H9 (cell line): ENCODE data around the gene SPINK1. TPM values are rescaled to one million over a fixed set of nuclear protein-coding genes. Genes with fewer than 3 reads are reported as not detected.
"Not testable (repeated sequence)": the region's sequence is repeated elsewhere in the genome, so short reads cannot be mapped to it uniquely, and the experiment has no call there.

Source experiments
- DNase-seq: peaks from one replicate; pipeline ENCODE4 v3.0.0-alpha.2; 2017
- H2AFZ ChIP-seq: one replicate; pipeline ENCODE4 v1.6.1; 2013; ENCODE audit warnings: mild to moderate bottlenecking, low read length, control low read depth, moderate library complexity
- H2AK5ac ChIP-seq: 2 replicates; pipeline ENCODE4 v1.6.1; 2013; ENCODE audit warnings: low read length, control low read depth, mixed read lengths; ENCODE audit not compliant: insufficient read length
- H2BK120ac ChIP-seq: one replicate; pipeline ENCODE4 v1.6.1; 2013; ENCODE audit warnings: low read depth, mild to moderate bottlenecking, low read length, control low read depth, inconsistent platforms; ENCODE audit not compliant: poor library complexity, severe bottlenecking
- H2BK12ac ChIP-seq: 2 replicates; pipeline ENCODE4 v1.6.1; 2013; ENCODE audit warnings: low read length, control low read depth, mixed read lengths, low read depth; ENCODE audit not compliant: insufficient read length
- H2BK15ac ChIP-seq: 2 replicates; pipeline ENCODE4 v1.6.1; 2013; ENCODE audit warnings: low read depth, low read length, control low read depth
- H2BK20ac ChIP-seq: one replicate; pipeline ENCODE4 v1.6.1; 2013; ENCODE audit warnings: low read depth, mild to moderate bottlenecking, low read length, control low read depth, inconsistent platforms; ENCODE audit not compliant: poor library complexity, severe bottlenecking
- H2BK5ac ChIP-seq: 2 replicates; pipeline ENCODE4 v1.6.1; 2013; ENCODE audit warnings: low read length, control low read depth, mixed read lengths; ENCODE audit not compliant: insufficient read length
- H3K14ac ChIP-seq: 2 replicates; pipeline ENCODE4 v1.6.1; 2013; ENCODE audit warnings: low read length, control low read depth; ENCODE audit not compliant: insufficient read depth
- H3K18ac ChIP-seq: 2 replicates; pipeline ENCODE4 v1.6.1; 2013; ENCODE audit warnings: low read depth, mild to moderate bottlenecking, mixed read lengths, low read length, control low read depth; ENCODE audit not compliant: insufficient read length
- H3K23ac ChIP-seq: 2 replicates; pipeline ENCODE4 v1.6.1; 2013; ENCODE audit warnings: low read length, control low read depth, mixed read lengths, low read depth; ENCODE audit not compliant: insufficient read length
- H3K23me2 ChIP-seq: 2 replicates; pipeline ENCODE4 v1.6.1; 2013; ENCODE audit warnings: low read depth, mild to moderate bottlenecking, mixed read lengths, low read length, control low read depth; ENCODE audit not compliant: insufficient read length, poor library complexity, severe bottlenecking
- H3K27ac ChIP-seq: 2 replicates; pipeline ENCODE4 v1.5.1; 2013; ENCODE audit warnings: low read length, control low read depth, mixed read lengths, low read depth; ENCODE audit not compliant: insufficient read length
- H3K27me3 ChIP-seq: 2 replicates; pipeline ENCODE4 v1.6.1; 2013; ENCODE audit warnings: low read length, control low read depth, inconsistent platforms; ENCODE audit not compliant: insufficient read depth
- H3K4ac ChIP-seq: 2 replicates; pipeline ENCODE4 v1.6.1; 2013; ENCODE audit warnings: low read depth, mild to moderate bottlenecking, control low read depth, inconsistent platforms, low read length, moderate library complexity
- H3K4me1 ChIP-seq: 2 replicates; pipeline ENCODE4 v1.6.1; 2013; ENCODE audit warnings: low read length, control low read depth, inconsistent platforms; ENCODE audit not compliant: insufficient read depth
- H3K4me2 ChIP-seq: 2 replicates; pipeline ENCODE4 v1.6.1; 2013; ENCODE audit warnings: low read length, control low read depth, mixed read lengths; ENCODE audit not compliant: insufficient read length, insufficient read depth
- H3K56ac ChIP-seq: 2 replicates; pipeline ENCODE4 v1.6.1; 2013; ENCODE audit warnings: low read depth, mild to moderate bottlenecking, mixed read lengths, low read length, control low read depth; ENCODE audit not compliant: insufficient read length
- H3K79me1 ChIP-seq: 2 replicates; pipeline ENCODE4 v1.6.1; 2013; ENCODE audit warnings: low read depth, mild to moderate bottlenecking, moderate library complexity, low read length, control low read depth, inconsistent platforms; ENCODE audit not compliant: insufficient read depth, poor library complexity, severe bottlenecking
- H3K79me2 ChIP-seq: 2 replicates; pipeline ENCODE4 v1.6.1; 2013; ENCODE audit warnings: low read length, control low read depth, inconsistent platforms; ENCODE audit not compliant: insufficient read depth
- H3K9ac ChIP-seq: 2 replicates; pipeline ENCODE4 v1.6.1; 2013; ENCODE audit warnings: low read length, control low read depth, mixed read lengths; ENCODE audit not compliant: insufficient read length; ENCODE audit errors: extremely low read depth
- H3K9me3 ChIP-seq: one replicate; pipeline ENCODE4 v1.6.1; 2013; ENCODE audit warnings: low read depth, low read length, inconsistent platforms; ENCODE audit not compliant: control insufficient read depth
- H3T11ph ChIP-seq: one replicate; pipeline ENCODE4 v1.6.1; 2013; ENCODE audit warnings: mild to moderate bottlenecking, low read length, control low read depth, inconsistent platforms
- H4K20me1 ChIP-seq: one replicate; pipeline ENCODE4 v1.6.1; 2013; ENCODE audit not compliant: control insufficient read depth, insufficient read length, insufficient read depth
- H4K5ac ChIP-seq: 2 replicates; pipeline ENCODE4 v1.6.1; 2013; ENCODE audit warnings: low read depth, mild to moderate bottlenecking, mixed read lengths, low read length, control low read depth; ENCODE audit not compliant: insufficient read length
- H4K8ac ChIP-seq: replicated peaks from 2 replicates; pipeline ENCODE4 v1.6.1; 2013; ENCODE audit warnings: low read length, control low read depth, mixed read lengths, low read depth; ENCODE audit not compliant: insufficient read length
- H4K91ac ChIP-seq: 2 replicates; pipeline ENCODE4 v1.6.1; 2013; ENCODE audit warnings: low read depth, mild to moderate bottlenecking, moderate library complexity, mixed read lengths, low read length, control low read depth; ENCODE audit not compliant: insufficient read length
- H3K27ac Mint-ChIP-seq, 3 experiments: 2 replicates in 2 of 3; 3 replicates in 1 of 3; pipeline ENCODE4 v1.8.0; 2020 to 2021; ENCODE audit warnings: mixed read lengths in 3 of 3, mild to moderate bottlenecking in 1 of 3, moderate library complexity in 1 of 3
- H3K27me3 Mint-ChIP-seq: 2 replicates; pipeline ENCODE4 v1.8.0; 2021; ENCODE audit warnings: low read depth, mild to moderate bottlenecking, moderate library complexity, mixed read lengths
- H3K36me3 Mint-ChIP-seq, 3 experiments: 2 replicates in 2 of 3; 3 replicates in 1 of 3; pipeline ENCODE4 v1.8.0; 2020 to 2021; ENCODE audit warnings: low read depth in 3 of 3, mixed read lengths in 3 of 3; ENCODE audit not compliant: insufficient read depth in 1 of 3
- H3K4me1 Mint-ChIP-seq, 2 experiments: 2 replicates each; pipeline ENCODE4 v1.8.0; 2020; ENCODE audit warnings: mixed read lengths in 2 of 2
- H3K4me3 Mint-ChIP-seq, 2 experiments: 2 replicates in 1 of 2; 3 replicates in 1 of 2; pipeline ENCODE4 v1.8.0; 2020 to 2021; ENCODE audit warnings: mild to moderate bottlenecking in 2 of 2, mixed read lengths in 2 of 2, moderate library complexity in 1 of 2
- H3K9me3 Mint-ChIP-seq, 2 experiments: 2 replicates in 1 of 2; 3 replicates in 1 of 2; pipeline ENCODE4 v1.8.0; 2020; ENCODE audit warnings: mild to moderate bottlenecking in 2 of 2, mixed read lengths in 2 of 2, moderate library complexity in 1 of 2
- WGBS: extraction: QIAGEN DNeasy Blood & Tissue Kit; methylation state at CpG from one replicate; pipeline ENCODE4 v1.1.7; 2013; ENCODE audit warnings: missing lambda C conversion rate, low lambda C conversion rate, mixed read lengths; ENCODE audit not compliant: insufficient read length; ENCODE audit errors: extremely low coverage; 5-methylcytosine and 5-hydroxymethylcytosine counted together
- total RNA-seq: library from RNA; stranded (reverse); gene quantifications from 2 replicates; pipeline ENCODE4 v1.2.1, GENCODE V29; 2021
- TF ChIP-seq, protein P1 (sequence below): fragments of 200-600 bp; sonication (generic); conservative IDR thresholded peaks from 3 replicates; pipeline ENCODE4 v1.8.0; 2021; ENCODE audit warnings: antibody characterized with exemption, mild to moderate bottlenecking

The SPINK1 gene
- total RNA-seq, 1 experiment from 2014 or later, result 3.1 TPM

DNA sequence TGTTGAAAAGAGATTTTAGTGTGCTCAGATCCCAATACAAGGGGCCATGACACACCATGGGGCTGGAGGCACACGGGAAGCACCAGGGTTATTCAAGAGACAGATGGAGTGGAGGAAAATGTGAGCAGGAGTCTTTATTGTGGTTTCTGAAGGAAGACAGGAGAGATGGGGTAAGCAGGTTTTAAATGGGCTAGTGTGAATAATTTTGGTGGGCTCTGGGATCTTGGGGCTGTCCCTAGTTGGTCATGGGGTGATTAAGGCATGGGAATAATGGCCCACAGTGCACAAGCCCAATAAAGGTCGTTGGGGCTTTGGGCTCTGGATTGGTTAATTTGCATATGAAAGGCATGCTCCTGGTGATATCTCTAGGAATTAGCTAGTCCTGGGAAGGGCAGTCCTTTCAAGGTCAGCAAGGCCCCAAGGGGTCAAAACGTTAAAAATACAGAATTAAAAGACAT lies 43.5 kb upstream of the SPINK1 start:
- Mint-ChIP-seq H3K9me3 (peaks cover 0 to 4% of the 10 kb centered on the region in 2 experiments; a peak in 2 of 5 replicates), H3K4me1 (peaks cover 56 to 62% of the 10 kb centered on the region in 2 experiments), H3K36me3 (peaks cover 10 to 60% (median 22%) of the 10 kb centered on the region in 3 experiments), H3K27me3 (peaks cover 5% of the 10 kb centered on the region; the same call in 1 of the 2 replicates), H3K4me3 (peak overlapping the region; percentile 27 to 92; a peak in 4 of 5 replicates), H3K27ac (peak overlapping the region; percentile 76 to 98 (median 93))
- Histone ChIP-seq H3K4ac (no peak overlapping the region), H3T11ph (no peak overlapping the region), H3K79me1 (peaks cover 3% of the 10 kb centered on the region), H4K91ac (no peak overlapping the region), H3K27ac (peak overlapping the region; percentile 84), H3K14ac (no peak overlapping the region), H3K23me2 (no peaks in the 10 kb centered on the region), H4K8ac (no peak overlapping the region), H3K27me3 (no peaks in the 10 kb centered on the region), H4K5ac (no peak overlapping the region), H3K9me3 (no peaks in the 10 kb centered on the region), H2AFZ (no peak overlapping the region), H3K4me2 (peak overlapping the region; percentile 61), H3K56ac (no peak overlapping the region), H2BK12ac (no peak overlapping the region), H2BK20ac (no peak overlapping the region), H2BK15ac (no peak overlapping the region), H3K79me2 (peaks cover 16% of the 10 kb centered on the region; the same call in 1 of the 2 replicates), H3K23ac (no peak overlapping the region), H2AK5ac (no peak overlapping the region), H3K4me1 (peaks cover 10% of the 10 kb centered on the region), H2BK5ac (no peak overlapping the region), H3K9ac (peak overlapping the region; percentile 1), H4K20me1 (no peaks in the 10 kb centered on the region), H2BK120ac (no peak overlapping the region), H3K18ac (peak overlapping the region; percentile 31)
- peak; percentile 78 for DNase-seq
- WGBS, result no CpG with 5 or more reads among the region's 3 CpGs
- TF ChIP-seq, protein P1, sequence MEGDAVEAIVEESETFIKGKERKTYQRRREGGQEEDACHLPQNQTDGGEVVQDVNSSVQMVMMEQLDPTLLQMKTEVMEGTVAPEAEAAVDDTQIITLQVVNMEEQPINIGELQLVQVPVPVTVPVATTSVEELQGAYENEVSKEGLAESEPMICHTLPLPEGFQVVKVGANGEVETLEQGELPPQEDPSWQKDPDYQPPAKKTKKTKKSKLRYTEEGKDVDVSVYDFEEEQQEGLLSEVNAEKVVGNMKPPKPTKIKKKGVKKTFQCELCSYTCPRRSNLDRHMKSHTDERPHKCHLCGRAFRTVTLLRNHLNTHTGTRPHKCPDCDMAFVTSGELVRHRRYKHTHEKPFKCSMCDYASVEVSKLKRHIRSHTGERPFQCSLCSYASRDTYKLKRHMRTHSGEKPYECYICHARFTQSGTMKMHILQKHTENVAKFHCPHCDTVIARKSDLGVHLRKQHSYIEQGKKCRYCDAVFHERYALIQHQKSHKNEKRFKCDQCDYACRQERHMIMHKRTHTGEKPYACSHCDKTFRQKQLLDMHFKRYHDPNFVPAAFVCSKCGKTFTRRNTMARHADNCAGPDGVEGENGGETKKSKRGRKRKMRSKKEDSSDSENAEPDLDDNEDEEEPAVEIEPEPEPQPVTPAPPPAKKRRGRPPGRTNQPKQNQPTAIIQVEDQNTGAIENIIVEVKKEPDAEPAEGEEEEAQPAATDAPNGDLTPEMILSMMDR, result no peak

DNA sequence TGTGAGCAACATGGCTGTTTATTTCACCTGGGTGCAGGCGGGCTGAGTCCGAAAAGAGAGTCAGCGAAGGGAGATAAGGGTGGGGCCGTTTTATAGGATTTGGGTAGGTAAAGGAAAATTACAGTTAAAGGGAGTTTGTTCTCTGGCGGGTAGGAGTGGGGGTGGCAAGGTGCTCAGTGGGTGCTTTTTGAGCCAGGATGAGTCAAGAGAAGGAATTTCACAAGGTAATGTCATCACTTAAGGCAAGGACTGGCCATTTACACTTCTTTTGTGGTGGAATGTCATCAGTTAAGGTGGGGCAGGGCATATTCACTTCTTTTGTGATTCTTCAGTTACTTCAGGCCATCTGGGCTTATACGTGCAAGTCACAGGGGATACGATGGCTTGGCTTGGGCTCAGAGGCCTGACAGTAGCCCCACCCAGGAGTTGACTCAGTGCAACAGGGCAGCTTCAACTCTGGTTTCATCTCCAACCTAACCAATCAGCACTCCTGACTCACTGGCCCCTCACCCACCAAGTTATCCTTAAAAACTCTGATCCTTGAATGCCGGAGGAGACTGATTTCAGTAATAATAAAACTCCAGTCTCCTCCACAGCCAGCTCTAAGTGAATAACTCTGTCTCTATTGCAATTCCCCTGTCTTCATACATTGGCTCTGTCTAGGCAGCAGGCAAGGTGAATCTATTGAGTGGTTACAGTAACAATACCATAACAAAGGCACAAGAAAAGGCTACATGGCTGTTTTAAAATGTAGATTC lies 42.8 kb upstream of the SPINK1 start:
- not testable (repeated sequence) for H4K8ac ChIP-seq, H3K56ac ChIP-seq, H3K14ac ChIP-seq, H2BK12ac ChIP-seq, H4K91ac ChIP-seq, H4K5ac ChIP-seq, H3K4me1 ChIP-seq, H4K20me1 ChIP-seq, H2BK120ac ChIP-seq, H3T11ph ChIP-seq, H2AK5ac ChIP-seq, H3K23ac ChIP-seq, H3K23me2 ChIP-seq, H3K9me3 Mint-ChIP-seq, H3K9me3 ChIP-seq, H2BK20ac ChIP-seq, H2BK15ac ChIP-seq, H2AFZ ChIP-seq, H3K27me3 ChIP-seq, H3K79me1 ChIP-seq, H3K27me3 Mint-ChIP-seq, H3K4ac ChIP-seq, H2BK5ac ChIP-seq, H3K18ac ChIP-seq
- peaks cover 10 to 64% (median 22%) of the 10 kb centered on the region in 3 experiments for H3K36me3 Mint-ChIP-seq
- Histone ChIP-seq H3K4me2 (peak overlapping the region; percentile 61), H3K79me2 (peaks cover 16% of the 10 kb centered on the region; the same call in 1 of the 2 replicates), H3K27ac (peak overlapping the region; percentile 84), H3K9ac (peak overlapping the region; percentile 1)
- 100% methylated on average over 2 of the region's 8 CpGs for WGBS
- peaks cover 63% of the 10 kb centered on the region in 2 experiments for H3K4me1 Mint-ChIP-seq
- H3K27ac Mint-ChIP-seq, result peak overlapping the region; percentile 76 to 98 (median 93)
- DNase-seq, result peak; percentile 96
- peak overlapping the region; percentile 64 to 92 for H3K4me3 Mint-ChIP-seq
